Fibroblast of villous mesenchyme (primary cell): ENCODE results near the gene NUDT3. TPM values are rescaled to one million over a fixed set of nuclear protein-coding genes. Genes with fewer than 3 reads are reported as not detected.

Source experiments
- DNase-seq: peaks from one replicate; pipeline ENCODE4 v3.0.0-alpha.2; 2010; ENCODE audit warnings: low read depth
- H3K4me3 ChIP-seq: 2 replicates; pipeline ENCODE4 v1.5.1; 2011; ENCODE audit warnings: low read depth, mild to moderate bottlenecking, low read length
- total RNA-seq: library from RNA; depleted of rRNA; stranded (reverse); fragments of >200 nt; gene quantifications from 2 replicates; pipeline ENCODE4 v1.2.3, GENCODE V29; 2012
- TF ChIP-seq, protein P1 (sequence below): IDR thresholded peaks from 2 replicates; pipeline ENCODE4 v1.5.1; 2012; ENCODE audit warnings: low read depth, mild to moderate bottlenecking, low read length; ENCODE audit not compliant: insufficient read depth

The NUDT3 gene
- total RNA-seq, 1 donor = 31.1 TPM

- H3K4me3 ChIP-seq = peak overlapping the region; percentile 70
- peak; percentile 57 for DNase-seq
- TF ChIP-seq, protein P1, sequence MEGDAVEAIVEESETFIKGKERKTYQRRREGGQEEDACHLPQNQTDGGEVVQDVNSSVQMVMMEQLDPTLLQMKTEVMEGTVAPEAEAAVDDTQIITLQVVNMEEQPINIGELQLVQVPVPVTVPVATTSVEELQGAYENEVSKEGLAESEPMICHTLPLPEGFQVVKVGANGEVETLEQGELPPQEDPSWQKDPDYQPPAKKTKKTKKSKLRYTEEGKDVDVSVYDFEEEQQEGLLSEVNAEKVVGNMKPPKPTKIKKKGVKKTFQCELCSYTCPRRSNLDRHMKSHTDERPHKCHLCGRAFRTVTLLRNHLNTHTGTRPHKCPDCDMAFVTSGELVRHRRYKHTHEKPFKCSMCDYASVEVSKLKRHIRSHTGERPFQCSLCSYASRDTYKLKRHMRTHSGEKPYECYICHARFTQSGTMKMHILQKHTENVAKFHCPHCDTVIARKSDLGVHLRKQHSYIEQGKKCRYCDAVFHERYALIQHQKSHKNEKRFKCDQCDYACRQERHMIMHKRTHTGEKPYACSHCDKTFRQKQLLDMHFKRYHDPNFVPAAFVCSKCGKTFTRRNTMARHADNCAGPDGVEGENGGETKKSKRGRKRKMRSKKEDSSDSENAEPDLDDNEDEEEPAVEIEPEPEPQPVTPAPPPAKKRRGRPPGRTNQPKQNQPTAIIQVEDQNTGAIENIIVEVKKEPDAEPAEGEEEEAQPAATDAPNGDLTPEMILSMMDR = peak; percentile 8
Measured at GRCh38 chr6:34235307-34236130, 156.9 kb downstream of the NUDT3 start.

GRCh38 chr6:34234667-34235306, 157.7 kb downstream of the NUDT3 start:
- no peak overlapping the region for H3K4me3 ChIP-seq
- TF ChIP-seq, protein P1 = no peak
- no peak for DNase-seq

DNA sequence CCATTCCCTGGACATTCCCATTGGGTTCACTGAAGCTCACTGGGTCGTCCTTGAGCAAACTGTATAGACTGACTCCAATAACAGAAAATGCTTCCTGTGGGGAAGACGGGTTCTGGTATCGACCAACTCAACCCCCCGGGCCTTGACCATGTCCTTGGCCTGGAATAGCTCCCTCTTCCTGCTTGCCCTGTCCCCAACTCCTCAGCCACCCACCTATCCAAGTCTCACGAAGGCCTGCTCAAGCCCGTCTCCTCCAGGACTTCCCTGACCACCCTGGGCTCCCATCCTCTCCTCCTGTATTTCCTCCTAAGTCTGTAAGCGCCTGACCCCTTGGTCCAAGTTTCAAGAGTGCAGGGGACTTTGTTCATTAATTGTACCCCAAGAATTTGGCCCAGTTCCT, 158.6 kb downstream of the NUDT3 start:
- no peak for DNase-seq
- TF ChIP-seq, protein P1 = no peak
- H3K4me3 ChIP-seq = no peak overlapping the region

DNA sequence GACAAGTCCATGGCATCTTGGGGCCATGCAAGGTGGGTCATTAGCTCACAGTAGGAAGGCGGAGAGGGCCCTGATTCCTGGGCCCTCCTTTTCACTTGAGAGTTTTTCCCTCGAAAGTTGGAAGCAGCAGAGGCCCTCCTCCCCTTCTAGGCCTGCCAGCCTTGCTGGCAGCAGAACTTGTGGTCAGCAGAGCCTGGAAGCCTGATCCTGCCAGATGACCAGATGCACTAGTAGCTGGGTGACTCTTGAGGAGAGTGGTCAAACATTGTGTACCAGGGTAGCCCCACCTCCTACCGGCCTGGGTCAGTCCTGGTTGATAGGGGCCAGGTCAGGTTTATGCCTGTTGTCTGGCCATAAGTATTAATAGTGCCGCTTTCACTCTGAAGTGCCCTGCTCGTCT, 159.6 kb downstream of the NUDT3 start:
- TF ChIP-seq, protein P1 = no peak
- H3K4me3 ChIP-seq = no peak overlapping the region
- no peak for DNase-seq

GRCh38 chr6:34231566-34232336, 160.7 kb downstream of the NUDT3 start:
- DNase-seq = no peak
- TF ChIP-seq, protein P1 = no peak
- no peak overlapping the region for H3K4me3 ChIP-seq

GRCh38 chr6:34230653-34231371, 161.7 kb downstream of the NUDT3 start:
- H3K4me3 ChIP-seq = no peak overlapping the region
- DNase-seq = no peak
- TF ChIP-seq, protein P1 = no peak
